Measurements from ENCODE around the gene PCCA.
"Not testable (repeated sequence)": the region's sequence is repeated elsewhere in the genome, so short reads cannot be mapped to it uniquely, and the experiment has no call there.

DNA sequence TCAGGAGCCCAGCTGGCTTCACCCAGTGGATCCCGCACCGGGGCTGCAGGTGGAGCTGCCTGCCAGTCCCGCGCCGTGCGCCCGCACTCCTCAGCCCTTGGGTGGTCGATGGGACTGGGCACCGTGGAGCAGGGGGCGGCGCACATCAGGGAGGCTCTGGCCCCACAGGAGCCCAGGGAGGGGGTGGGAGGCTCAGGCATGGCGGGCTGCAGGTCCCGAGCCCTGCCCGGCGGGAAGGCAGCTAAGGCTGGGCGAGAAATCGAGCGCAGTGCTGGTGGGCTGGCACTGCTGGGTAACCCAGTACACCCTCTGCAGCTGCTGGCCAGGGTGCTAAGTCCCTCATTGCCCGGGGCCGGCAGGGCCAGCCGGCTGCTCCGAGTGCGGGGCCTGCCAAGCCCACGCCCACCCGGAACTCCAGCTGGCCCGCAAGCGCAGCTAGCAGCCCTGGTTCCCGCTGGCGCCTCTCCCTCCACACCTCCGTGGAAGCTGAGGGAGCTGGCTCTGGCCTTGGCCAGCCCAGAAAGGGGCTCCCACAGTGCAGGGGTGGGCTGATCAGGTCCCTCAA lies 135.2 kb downstream of the PCCA start:
- not testable (repeated sequence) for TF ChIP-seq CTCF (IDR thresholded peaks at IDR 0.05); EP300 (IDR thresholded peaks at IDR 0.05); POLR2AphosphoS5 (IDR thresholded peaks at IDR 0.05); POLR2A (IDR thresholded peaks at IDR 0.05; ENCODE audit: low read depth)

Measured in esophagus muscularis mucosa (tissue), 4 donors.